H9 (cell line): ENCODE data around the gene ARID5A. TPM values are rescaled to one million over a fixed set of nuclear protein-coding genes. Genes with fewer than 3 reads are reported as not detected.

Experiments
- DNase-seq: peaks from one replicate; pipeline ENCODE4 v3.0.0-alpha.2; 2017
- H2AFZ ChIP-seq: one replicate; pipeline ENCODE4 v1.6.1; 2013; ENCODE audit warnings: mild to moderate bottlenecking, low read length, control low read depth, moderate library complexity
- H2AK5ac ChIP-seq: 2 replicates; pipeline ENCODE4 v1.6.1; 2013; ENCODE audit warnings: low read length, control low read depth, mixed read lengths; ENCODE audit not compliant: insufficient read length
- H2BK120ac ChIP-seq: one replicate; pipeline ENCODE4 v1.6.1; 2013; ENCODE audit warnings: low read depth, mild to moderate bottlenecking, low read length, control low read depth, inconsistent platforms; ENCODE audit not compliant: poor library complexity, severe bottlenecking
- H2BK12ac ChIP-seq: 2 replicates; pipeline ENCODE4 v1.6.1; 2013; ENCODE audit warnings: low read length, control low read depth, mixed read lengths, low read depth; ENCODE audit not compliant: insufficient read length
- H2BK15ac ChIP-seq: 2 replicates; pipeline ENCODE4 v1.6.1; 2013; ENCODE audit warnings: low read depth, low read length, control low read depth
- H2BK20ac ChIP-seq: one replicate; pipeline ENCODE4 v1.6.1; 2013; ENCODE audit warnings: low read depth, mild to moderate bottlenecking, low read length, control low read depth, inconsistent platforms; ENCODE audit not compliant: poor library complexity, severe bottlenecking
- H2BK5ac ChIP-seq: 2 replicates; pipeline ENCODE4 v1.6.1; 2013; ENCODE audit warnings: low read length, control low read depth, mixed read lengths; ENCODE audit not compliant: insufficient read length
- H3K14ac ChIP-seq: 2 replicates; pipeline ENCODE4 v1.6.1; 2013; ENCODE audit warnings: low read length, control low read depth; ENCODE audit not compliant: insufficient read depth
- H3K18ac ChIP-seq: 2 replicates; pipeline ENCODE4 v1.6.1; 2013; ENCODE audit warnings: low read depth, mild to moderate bottlenecking, mixed read lengths, low read length, control low read depth; ENCODE audit not compliant: insufficient read length
- H3K23ac ChIP-seq: 2 replicates; pipeline ENCODE4 v1.6.1; 2013; ENCODE audit warnings: low read length, control low read depth, mixed read lengths, low read depth; ENCODE audit not compliant: insufficient read length
- H3K23me2 ChIP-seq: 2 replicates; pipeline ENCODE4 v1.6.1; 2013; ENCODE audit warnings: low read depth, mild to moderate bottlenecking, mixed read lengths, low read length, control low read depth; ENCODE audit not compliant: insufficient read length, poor library complexity, severe bottlenecking
- H3K27ac ChIP-seq: 2 replicates; pipeline ENCODE4 v1.5.1; 2013; ENCODE audit warnings: low read length, control low read depth, mixed read lengths, low read depth; ENCODE audit not compliant: insufficient read length
- H3K27me3 ChIP-seq: 2 replicates; pipeline ENCODE4 v1.6.1; 2013; ENCODE audit warnings: low read length, control low read depth, inconsistent platforms; ENCODE audit not compliant: insufficient read depth
- H3K4ac ChIP-seq: 2 replicates; pipeline ENCODE4 v1.6.1; 2013; ENCODE audit warnings: low read depth, mild to moderate bottlenecking, control low read depth, inconsistent platforms, low read length, moderate library complexity
- H3K4me1 ChIP-seq: 2 replicates; pipeline ENCODE4 v1.6.1; 2013; ENCODE audit warnings: low read length, control low read depth, inconsistent platforms; ENCODE audit not compliant: insufficient read depth
- H3K4me2 ChIP-seq: 2 replicates; pipeline ENCODE4 v1.6.1; 2013; ENCODE audit warnings: low read length, control low read depth, mixed read lengths; ENCODE audit not compliant: insufficient read length, insufficient read depth
- H3K56ac ChIP-seq: 2 replicates; pipeline ENCODE4 v1.6.1; 2013; ENCODE audit warnings: low read depth, mild to moderate bottlenecking, mixed read lengths, low read length, control low read depth; ENCODE audit not compliant: insufficient read length
- H3K79me1 ChIP-seq: 2 replicates; pipeline ENCODE4 v1.6.1; 2013; ENCODE audit warnings: low read depth, mild to moderate bottlenecking, moderate library complexity, low read length, control low read depth, inconsistent platforms; ENCODE audit not compliant: insufficient read depth, poor library complexity, severe bottlenecking
- H3K79me2 ChIP-seq: 2 replicates; pipeline ENCODE4 v1.6.1; 2013; ENCODE audit warnings: low read length, control low read depth, inconsistent platforms; ENCODE audit not compliant: insufficient read depth
- H3K9ac ChIP-seq: 2 replicates; pipeline ENCODE4 v1.6.1; 2013; ENCODE audit warnings: low read length, control low read depth, mixed read lengths; ENCODE audit not compliant: insufficient read length; ENCODE audit errors: extremely low read depth
- H3K9me3 ChIP-seq: one replicate; pipeline ENCODE4 v1.6.1; 2013; ENCODE audit warnings: low read depth, low read length, inconsistent platforms; ENCODE audit not compliant: control insufficient read depth
- H3T11ph ChIP-seq: one replicate; pipeline ENCODE4 v1.6.1; 2013; ENCODE audit warnings: mild to moderate bottlenecking, low read length, control low read depth, inconsistent platforms
- H4K20me1 ChIP-seq: one replicate; pipeline ENCODE4 v1.6.1; 2013; ENCODE audit not compliant: control insufficient read depth, insufficient read length, insufficient read depth
- H4K5ac ChIP-seq: 2 replicates; pipeline ENCODE4 v1.6.1; 2013; ENCODE audit warnings: low read depth, mild to moderate bottlenecking, mixed read lengths, low read length, control low read depth; ENCODE audit not compliant: insufficient read length
- H4K8ac ChIP-seq: replicated peaks from 2 replicates; pipeline ENCODE4 v1.6.1; 2013; ENCODE audit warnings: low read length, control low read depth, mixed read lengths, low read depth; ENCODE audit not compliant: insufficient read length
- H4K91ac ChIP-seq: 2 replicates; pipeline ENCODE4 v1.6.1; 2013; ENCODE audit warnings: low read depth, mild to moderate bottlenecking, moderate library complexity, mixed read lengths, low read length, control low read depth; ENCODE audit not compliant: insufficient read length
- H3K27ac Mint-ChIP-seq, 3 experiments: 2 replicates in 2 of 3; 3 replicates in 1 of 3; pipeline ENCODE4 v1.8.0; 2020 to 2021; ENCODE audit warnings: mixed read lengths in 3 of 3, mild to moderate bottlenecking in 1 of 3, moderate library complexity in 1 of 3
- H3K27me3 Mint-ChIP-seq: 2 replicates; pipeline ENCODE4 v1.8.0; 2021; ENCODE audit warnings: low read depth, mild to moderate bottlenecking, moderate library complexity, mixed read lengths
- H3K36me3 Mint-ChIP-seq, 3 experiments: 2 replicates in 2 of 3; 3 replicates in 1 of 3; pipeline ENCODE4 v1.8.0; 2020 to 2021; ENCODE audit warnings: low read depth in 3 of 3, mixed read lengths in 3 of 3; ENCODE audit not compliant: insufficient read depth in 1 of 3
- H3K4me1 Mint-ChIP-seq, 2 experiments: 2 replicates each; pipeline ENCODE4 v1.8.0; 2020; ENCODE audit warnings: mixed read lengths in 2 of 2
- H3K4me3 Mint-ChIP-seq, 2 experiments: 2 replicates in 1 of 2; 3 replicates in 1 of 2; pipeline ENCODE4 v1.8.0; 2020 to 2021; ENCODE audit warnings: mild to moderate bottlenecking in 2 of 2, mixed read lengths in 2 of 2, moderate library complexity in 1 of 2
- H3K9me3 Mint-ChIP-seq, 2 experiments: 2 replicates in 1 of 2; 3 replicates in 1 of 2; pipeline ENCODE4 v1.8.0; 2020; ENCODE audit warnings: mild to moderate bottlenecking in 2 of 2, mixed read lengths in 2 of 2, moderate library complexity in 1 of 2
- CTCF ChIP-seq: fragments of 200-600 bp; sonication (generic); conservative IDR thresholded peaks from 3 replicates; pipeline ENCODE4 v1.8.0; 2021; ENCODE audit warnings: antibody characterized with exemption, mild to moderate bottlenecking
- WGBS: extraction: QIAGEN DNeasy Blood & Tissue Kit; methylation state at CpG from one replicate; pipeline ENCODE4 v1.1.7; 2013; ENCODE audit warnings: missing lambda C conversion rate, low lambda C conversion rate, mixed read lengths; ENCODE audit not compliant: insufficient read length; ENCODE audit errors: extremely low coverage; 5-methylcytosine and 5-hydroxymethylcytosine counted together
- total RNA-seq: library from RNA; stranded (reverse); gene quantifications from 2 replicates; pipeline ENCODE4 v1.2.1, GENCODE V29; 2021

ARID5A gene
- total RNA-seq, 1 experiment from 2014 or later = 4.5 TPM

GRCh38 chr2:96530474-96531357 lies 5.8 kb upstream of the ARID5A start:
- Histone ChIP-seq H2AK5ac (no peak overlapping the region), H4K91ac (no peak overlapping the region), H3K23me2 (peaks cover 2% of the 10 kb centered on the region), H4K5ac (no peak overlapping the region), H3K56ac (no peak overlapping the region), H3K27me3 (no peaks in the 10 kb centered on the region), H4K20me1 (no peaks in the 10 kb centered on the region), H3K79me1 (no peaks in the 10 kb centered on the region), H3K4me1 (peaks cover 3% of the 10 kb centered on the region; the same call in 1 of the 2 replicates), H3K9me3 (no peaks in the 10 kb centered on the region), H3K4ac (no peak overlapping the region), H3K79me2 (no peaks in the 10 kb centered on the region), H2BK5ac (no peak overlapping the region), H3K4me2 (no peak overlapping the region), H3K9ac (no peak overlapping the region), H3K14ac (no peak overlapping the region), H3K27ac (no peak overlapping the region), H3T11ph (no peak overlapping the region), H2AFZ (no peak overlapping the region), H2BK12ac (no peak overlapping the region), H4K8ac (no peak overlapping the region), H2BK120ac (no peak overlapping the region), H2BK15ac (no peak overlapping the region), H3K18ac (no peak overlapping the region), H3K23ac (no peak overlapping the region), H2BK20ac (no peak overlapping the region)
- no CpG with 5 or more reads among the region's 16 CpGs for WGBS
- DNase-seq = no peak
- no peak overlapping the region for H3K4me3 Mint-ChIP-seq
- H3K27me3 Mint-ChIP-seq = peaks cover 60% of the 10 kb centered on the region
- H3K27ac Mint-ChIP-seq = no peak overlapping the region
- no peaks in the 10 kb centered on the region for H3K36me3 Mint-ChIP-seq
- H3K4me1 Mint-ChIP-seq = peaks cover 15 to 29% of the 10 kb centered on the region in 2 experiments
- H3K9me3 Mint-ChIP-seq = no peaks in the 10 kb centered on the region
- TF ChIP-seq CTCF = no peak
